K562 (cell line): ENCODE measurements around the gene CLGN. TPM values are rescaled to one million over a fixed set of nuclear protein-coding genes. Genes with fewer than 3 reads are reported as not detected.

Experiments used
- ARID4B ChIP-seq: sonication (generic); formaldehyde crosslinking; IDR thresholded peaks from 2 replicates; pipeline ENCODE4 v1.8.0; 2022; ENCODE audit warnings: mild to moderate bottlenecking, missing genetic modification reagents
- ATF2 ChIP-seq: sonication (generic); formaldehyde crosslinking; IDR thresholded peaks from 2 replicates; pipeline ENCODE4 v1.8.1; 2022; ENCODE audit warnings: missing genetic modification reagents
- CBX1 ChIP-seq: sonication (generic); IDR thresholded peaks from 2 replicates; pipeline ENCODE4 v1.6.1; 2016; ENCODE audit warnings: antibody characterized with exemption, low read depth, mild to moderate bottlenecking
- GTF2E2 ChIP-seq: fragments of 200-800 bp; sonication (Bioruptor generic); IDR thresholded peaks from 2 replicates; pipeline ENCODE4 v1.6.1; 2016; ENCODE audit warnings: missing genetic modification characterization, missing compliant biosample characterization
- HSF4 ChIP-seq: fragments of 250-450 bp; sonication (Bioruptor Pico); IDR thresholded peaks from 2 replicates; pipeline ENCODE4 v2.1.2; 2022; ENCODE audit warnings: mild to moderate bottlenecking, moderate library complexity, borderline replicate concordance
- KAT8 ChIP-seq: fragments of 450-650 bp; IDR thresholded peaks from 2 replicates; pipeline ENCODE4 v1.6.1; 2016; ENCODE audit warnings: low read depth, mild to moderate bottlenecking
- MAZ ChIP-seq, 2 experiments: fragments of 450-650 bp in 1 of 2; sonication (generic) in 1 of 2; formaldehyde crosslinking; IDR thresholded peaks in 1 of 2; conservative IDR thresholded peaks in 1 of 2; 2 replicates each; pipeline versions ENCODE4 v1.4.0 to v1.5.0; 2020; ENCODE audit warnings: mild to moderate bottlenecking in 1 of 2, missing genetic modification reagents in 1 of 2
- NCOR1 ChIP-seq: fragments of 450-650 bp; IDR thresholded peaks from 2 replicates; pipeline ENCODE4 v1.6.1; 2016; ENCODE audit warnings: mild to moderate bottlenecking, moderate library complexity
- PHB ChIP-seq: fragments of 250-450 bp; sonication (Bioruptor Pico); IDR thresholded peaks from 2 replicates; pipeline ENCODE4 v1.5.0; 2021
- SRSF1 ChIP-seq: fragments of 200-400 bp; formaldehyde crosslinking; IDR thresholded peaks from 2 replicates; pipeline ENCODE4 v1.6.1; 2017; ENCODE audit warnings: mild to moderate bottlenecking, low read depth, low read length, moderate library complexity
- ZEB2 ChIP-seq: fragments of 450-650 bp; IDR thresholded peaks from 2 replicates; pipeline ENCODE4 v1.6.1; 2016
- ZNF584 ChIP-seq: fragments of 200-800 bp; sonication (Bioruptor generic); IDR thresholded peaks from 2 replicates; pipeline ENCODE4 v1.6.1; 2016; ENCODE audit warnings: low read depth, mild to moderate bottlenecking, missing genetic modification characterization, missing compliant biosample characterization
- ZNF740 ChIP-seq, 3 experiments: fragments of 200-800 bp in 1 of 3; sonication (Bioruptor generic) in 1 of 3; sonication (generic) in 1 of 3; formaldehyde crosslinking in 1 of 3; IDR thresholded peaks; 2 replicates each; pipeline versions ENCODE4 v1.6.1 to v1.8.0; 2016 to 2022; ENCODE audit warnings: mild to moderate bottlenecking in 2 of 3, missing compliant biosample characterization in 2 of 3, missing genetic modification characterization in 2 of 3, missing genetic modification reagents in 1 of 3
- polyA plus RNA-seq, 8 experiments: library from polyadenylated mRNA; depleted of rRNA in 4 of 8; stranded (reverse) in 5 of 8; unstranded in 3 of 8; fragments of >200 nt; fragmentation: Nextera tagmentation in 2 of 8; fragmentation: Illumina TruSeq in 1 of 8; extraction: Ambion mirVana in 2 of 8; extraction: Trizol in 1 of 8; gene quantifications; 2 replicates each; pipeline versions ENCODE4 v1.2.1 to v1.2.3, GENCODE V29; 2011 to 2014; ENCODE audit warnings: inconsistent platforms in 1 of 8, missing spikeins in 1 of 8
- total RNA-seq, 7 experiments: library from RNA; depleted of rRNA in 6 of 7; stranded (reverse); fragments of >200 nt in 6 of 7; fragmentation: Illumina TruSeq in 2 of 7; extraction: Trizol in 2 of 7; gene quantifications; 2 replicates each; pipeline versions ENCODE4 v1.2.1 to v1.2.3, GENCODE V29; 2011 to 2021; ENCODE audit warnings: low replicate concordance in 1 of 7

CLGN gene
- total and polyA plus RNA-seq, 9 of the 15 experiments (the other 6 are each of a cell fraction or from before 2014, with no cell fraction given) = 0.22 to 3.6 (median 2.7) TPM

- TF ChIP-seq ARID4B (CRISPR knock-in tag) (no peak), CBX1 (no peak), MAZ (CRISPR knock-in tag; conservative IDR thresholded peaks at IDR 0.05 in 1 of 2, IDR thresholded peaks at IDR 0.05 in 1 of 2) (peak in 1 of 2 experiments; percentile 65; a peak in 2 of 4 replicates), PHB (CRISPR knock-in tag) (no peak), NCOR1 (no peak), KAT8 (no peak), GTF2E2 (tag) (no peak), ZEB2 (no peak), ZNF740 (CRISPR knock-in tag; IDR thresholded peaks at IDR 0.05) (no peak), ZNF740 (tag; IDR thresholded peaks at IDR 0.05) (no peak), SRSF1 (no peak), HSF4 (no peak), ATF2 (CRISPR knock-in tag) (no peak), ZNF584 (no peak)
Measured at GRCh38 chr4:140373328-140374129, 53.9 kb downstream of the CLGN start, which contains the start of gene SCOC (continued).
